Islet of Langerhans (tissue), 1 donor: ENCODE results near the gene HEMGN.

Experiments used
- FAIRE-seq: peaks from one replicate; lab custom pipeline; 2011; peaks lifted over from hg19 to GRCh38; lab: Jason Lieb, UNC

The HEMGN gene

GRCh38 chr9:97895695-97896332 is 42.2 kb downstream of the HEMGN start:
- FAIRE-seq: no peak

DNA sequence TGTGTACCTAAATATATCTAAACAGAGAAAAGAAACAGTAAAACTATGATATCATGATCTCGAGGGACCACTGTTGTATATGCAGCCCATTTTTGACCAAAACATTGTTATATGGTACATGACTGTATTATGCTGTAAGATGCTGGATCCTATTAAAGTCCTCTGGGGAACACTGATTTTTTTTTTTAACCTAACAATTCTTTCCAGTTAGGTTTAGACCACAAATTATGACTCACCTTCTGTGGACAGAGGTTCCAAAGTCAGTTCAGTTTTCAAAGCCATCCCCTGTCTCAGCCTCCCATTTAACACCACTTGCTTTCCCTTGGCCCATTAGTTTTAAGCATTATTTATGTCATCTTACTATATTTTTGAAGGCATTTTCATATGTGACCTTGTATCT is 42.8 kb downstream of the HEMGN start:
- no peak for FAIRE-seq

- FAIRE-seq: no peak
These were observed 45.6 kb downstream of the HEMGN start for GRCh38 chr9:97892421-97892820.

GRCh38 chr9:97891736-97892135 is 46.2 kb downstream of the HEMGN start:
- FAIRE-seq: no peak

- FAIRE-seq: no peak
These were observed 47.8 kb downstream of the HEMGN start for GRCh38 chr9:97889941-97890887.

GRCh38 chr9:97880336-97880735 is 57.6 kb downstream of the HEMGN start:
- FAIRE-seq: no peak
